ENCODE data around the gene METTL1. TPM values are rescaled to one million over a fixed set of nuclear protein-coding genes. Genes with fewer than 3 reads are reported as not detected.

METTL1 gene
- total RNA-seq, 4 donors from 2014 or later = 4.8 to 11.0 (median 7.8) TPM

DNA sequence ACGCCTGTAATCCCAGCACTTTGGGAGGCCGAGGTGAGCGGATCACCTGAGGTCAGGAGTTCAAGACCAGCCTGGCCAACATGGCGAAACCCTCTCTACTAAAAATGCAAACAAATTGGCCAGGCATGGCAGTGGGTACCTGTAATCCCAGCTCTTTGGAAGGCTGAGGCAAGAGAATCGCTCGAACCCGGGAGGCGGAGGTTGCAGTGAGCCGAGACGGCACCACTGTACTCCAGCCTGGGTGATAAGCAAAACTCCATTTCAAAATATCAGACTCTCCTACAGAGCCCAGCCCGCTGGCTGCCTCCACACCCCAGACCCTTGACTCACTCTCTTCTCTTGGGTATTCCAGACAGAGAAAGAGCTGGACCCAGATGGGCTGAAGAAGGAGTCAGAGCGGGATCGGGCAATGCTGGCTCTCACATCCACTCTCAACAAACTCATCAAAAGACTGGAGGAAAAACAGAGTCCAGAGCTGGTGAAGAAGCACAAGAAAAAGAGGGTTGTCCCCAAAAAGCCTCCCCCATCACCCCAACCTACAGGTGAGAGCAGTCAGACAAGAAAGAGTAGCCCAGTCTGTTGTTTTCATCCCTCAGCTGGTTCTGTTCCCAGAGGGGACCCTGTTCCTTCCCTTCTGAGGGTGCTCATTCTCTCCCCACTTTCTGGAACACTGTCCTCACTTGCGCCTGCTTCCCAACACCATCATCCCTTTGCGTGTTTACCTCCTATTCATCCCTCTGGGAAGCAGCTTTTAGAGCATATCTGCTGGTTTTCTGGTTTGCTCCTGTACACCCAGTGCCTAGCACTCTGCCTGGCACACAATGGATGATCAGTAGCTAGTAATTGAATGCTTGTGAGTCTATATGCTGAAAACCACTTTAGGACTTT is 53.0 kb downstream of the METTL1 start:
- no peak overlapping the region for H3K4me3 ChIP-seq
- H3K4me1 ChIP-seq = no peaks in the 10 kb centered on the region
- WGBS, 2 donors (ENCODE audit: low coverage in 1 of 2) = 91 to 94% methylated on average over 6 to 8 of the region's 15 CpGs
- no peak overlapping the region for H3K27ac ChIP-seq
- H3K9me3 ChIP-seq = no peaks in the 10 kb centered on the region
- TF ChIP-seq, protein P1, sequence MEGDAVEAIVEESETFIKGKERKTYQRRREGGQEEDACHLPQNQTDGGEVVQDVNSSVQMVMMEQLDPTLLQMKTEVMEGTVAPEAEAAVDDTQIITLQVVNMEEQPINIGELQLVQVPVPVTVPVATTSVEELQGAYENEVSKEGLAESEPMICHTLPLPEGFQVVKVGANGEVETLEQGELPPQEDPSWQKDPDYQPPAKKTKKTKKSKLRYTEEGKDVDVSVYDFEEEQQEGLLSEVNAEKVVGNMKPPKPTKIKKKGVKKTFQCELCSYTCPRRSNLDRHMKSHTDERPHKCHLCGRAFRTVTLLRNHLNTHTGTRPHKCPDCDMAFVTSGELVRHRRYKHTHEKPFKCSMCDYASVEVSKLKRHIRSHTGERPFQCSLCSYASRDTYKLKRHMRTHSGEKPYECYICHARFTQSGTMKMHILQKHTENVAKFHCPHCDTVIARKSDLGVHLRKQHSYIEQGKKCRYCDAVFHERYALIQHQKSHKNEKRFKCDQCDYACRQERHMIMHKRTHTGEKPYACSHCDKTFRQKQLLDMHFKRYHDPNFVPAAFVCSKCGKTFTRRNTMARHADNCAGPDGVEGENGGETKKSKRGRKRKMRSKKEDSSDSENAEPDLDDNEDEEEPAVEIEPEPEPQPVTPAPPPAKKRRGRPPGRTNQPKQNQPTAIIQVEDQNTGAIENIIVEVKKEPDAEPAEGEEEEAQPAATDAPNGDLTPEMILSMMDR (IDR thresholded peaks at IDR 0.05) = no peak
- TF ChIP-seq POLR2AphosphoS5 (IDR thresholded peaks at IDR 0.05) = no peak
- TF ChIP-seq POLR2A (IDR thresholded peaks at IDR 0.05) = no peak
- TF ChIP-seq EP300 (IDR thresholded peaks at IDR 0.05) = no peak
- peaks cover 0 to 83% of the 10 kb centered on the region in 2 donors for H3K36me3 ChIP-seq
- H3K27me3 ChIP-seq = no peaks in the 10 kb centered on the region
- ATAC-seq = no peak

Small RNA genes within 50 kb of the gene (small RNA-seq; reads per million reads assigned to genes)
- gene RNU6-1083P = 0 reads per million in 4 donors

Other genes starting within 250 kb of the METTL1 start
- 10 to 100 TPM in 3 of 4 donors, 1 to 10 TPM in 1; 8.9 to 22.6 (median 19.7) TPM for gene MBD6, start 249.3 kb downstream of the METTL1 start, total RNA-seq
- 100 to 1,000 TPM; 138 to 204 (median 182) TPM for gene DCTN2, start 224.9 kb downstream of the METTL1 start, total RNA-seq
- gene KIF5A, start 222.1 kb downstream of the METTL1 start, total RNA-seq = 1 to 10 TPM in 3 of 4 donors, under 1 TPM in 1; 0.89 to 4.7 (median 1.6) TPM
- gene PIP4K2C, start 180.9 kb downstream of the METTL1 start, total RNA-seq = 10 to 100 TPM; 21.7 to 38.7 (median 33.1) TPM
- gene DTX3, start 167.3 kb downstream of the METTL1 start, total RNA-seq = 10 to 100 TPM; 34.6 to 70.2 (median 53.2) TPM
- gene ARHGEF25, start 160.7 kb downstream of the METTL1 start, total RNA-seq = 100 to 1,000 TPM; 116 to 140 (median 128) TPM
- 10 to 100 TPM in 1 of 4 donors, 1 to 10 TPM in 3; 2.3 to 10.1 (median 5.0) TPM for gene B4GALNT1, start 138.9 kb downstream of the METTL1 start, total RNA-seq
- 100 to 1,000 TPM; 161 to 235 (median 186) TPM for gene OS9, start 78.0 kb downstream of the METTL1 start, total RNA-seq
- 1 to 10 TPM; 1.6 to 4.2 (median 3.3) TPM for gene AGAP2, start 33.4 kb downstream of the METTL1 start, total RNA-seq
- 10 to 100 TPM; 47.0 to 75.8 (median 53.2) TPM for gene TSPAN31, start 27.1 kb downstream of the METTL1 start, total RNA-seq
- 100 to 1,000 TPM in 2 of 4 donors, 10 to 100 TPM in 2; 56.7 to 107 (median 101) TPM for gene CDK4, start 19.8 kb downstream of the METTL1 start, total RNA-seq
- gene MARCHF9, start 17.0 kb downstream of the METTL1 start, total RNA-seq = 10 to 100 TPM in 1 of 4 donors, 1 to 10 TPM in 3; 3.4 to 11.1 (median 7.9) TPM
- gene CYP27B1, start 5.0 kb downstream of the METTL1 start, total RNA-seq = under 1 TPM in 3 of 4 donors, not detected in 1; 0.27 to 0.57 (median 0.31) TPM
- gene EEF1AKMT3, start 509 bp upstream of the METTL1 start, total RNA-seq = 10 to 100 TPM; 10.8 to 19.5 (median 11.7) TPM
- gene TSFM, start 10.7 kb upstream of the METTL1 start, total RNA-seq = 10 to 100 TPM; 26.4 to 30.9 (median 29.1) TPM
- 1 to 10 TPM; 1.4 to 9.3 (median 2.3) TPM for gene AVIL, start 46.6 kb upstream of the METTL1 start, total RNA-seq
- gene CTDSP2, start 74.6 kb upstream of the METTL1 start, total RNA-seq = 100 to 1,000 TPM; 151 to 190 (median 170) TPM
- gene ATP23, start 169.5 kb upstream of the METTL1 start, total RNA-seq = 10 to 100 TPM in 3 of 4 donors, 1 to 10 TPM in 1; 7.2 to 24.4 (median 14.7) TPM